ENCODE data around the gene UNCX. TPM values are rescaled to one million over a fixed set of nuclear protein-coding genes. Genes with fewer than 3 reads are reported as not detected.

Gene UNCX
- total RNA-seq, 3 donors from 2014 or later, result not detected

- intact Hi-C loops (cut with DNase I; ENCODE audit: low total_unique reads), result no loop called here
- TF ChIP-seq POLR2A (IDR thresholded peaks at IDR 0.05) (no peak), CTCF (IDR thresholded peaks at IDR 0.05) (no peak), POLR2AphosphoS5 (IDR thresholded peaks at IDR 0.05) (no peak)
- no peak overlapping the region for H3K27ac ChIP-seq
- peak overlapping the region in 1 of 3 donors; percentile 30 for H3K4me3 ChIP-seq
- H3K4me1 ChIP-seq, result no peaks in the 10 kb centered on the region
- H3K36me3 ChIP-seq, result no peaks in the 10 kb centered on the region
- peaks cover 20 to 96% of the 10 kb centered on the region in 2 donors for H3K27me3 ChIP-seq
- DNase-seq (ENCODE audit: low spot score in 2 of 2), result no peak
- H3K9me3 ChIP-seq, result no peaks in the 10 kb centered on the region
Observed at GRCh38 chr7:1224086-1224716, 8.5 kb upstream of the UNCX start.

- TF ChIP-seq POLR2A (IDR thresholded peaks at IDR 0.05), result no peak
- TF ChIP-seq POLR2AphosphoS5 (IDR thresholded peaks at IDR 0.05), result no peak
- no peak for TF ChIP-seq CTCF (IDR thresholded peaks at IDR 0.05)
- H3K36me3 ChIP-seq, result no peaks in the 10 kb centered on the region
- no peak for DNase-seq (ENCODE audit: low spot score in 2 of 2)
- intact Hi-C loops (cut with DNase I; ENCODE audit: low total_unique reads), result no loop called here
- H3K27ac ChIP-seq, result no peak overlapping the region
- no peaks in the 10 kb centered on the region for H3K4me1 ChIP-seq
- H3K27me3 ChIP-seq, result peaks cover 25 to 96% of the 10 kb centered on the region in 2 donors
- no peaks in the 10 kb centered on the region for H3K9me3 ChIP-seq
- H3K4me3 ChIP-seq, result no peak overlapping the region
Observed at GRCh38 chr7:1225030-1225429, 7.6 kb upstream of the UNCX start.

GRCh38 chr7:1225441-1226185 lies 7.1 kb upstream of the UNCX start:
- no peak for DNase-seq (ENCODE audit: low spot score in 2 of 2)
- Histone ChIP-seq H3K27ac (no peak overlapping the region), H3K4me1 (no peaks in the 10 kb centered on the region), H3K9me3 (no peaks in the 10 kb centered on the region), H3K27me3 (peaks cover 30 to 95% of the 10 kb centered on the region in 2 donors), H3K36me3 (no peaks in the 10 kb centered on the region), H3K4me3 (no peak overlapping the region)
- TF ChIP-seq POLR2AphosphoS5 (IDR thresholded peaks at IDR 0.05), result no peak
- TF ChIP-seq POLR2A (IDR thresholded peaks at IDR 0.05), result no peak
- TF ChIP-seq CTCF (IDR thresholded peaks at IDR 0.05), result peak; percentile 13 to 58 (median 26)
- intact Hi-C loops (cut with DNase I; ENCODE audit: low total_unique reads), result no loop called here

GRCh38 chr7:1226186-1226901 lies 6.3 kb upstream of the UNCX start:
- H3K36me3 ChIP-seq, result no peaks in the 10 kb centered on the region
- no peak for DNase-seq (ENCODE audit: low spot score in 2 of 2)
- H3K9me3 ChIP-seq, result no peaks in the 10 kb centered on the region
- peaks cover 33 to 95% of the 10 kb centered on the region in 2 donors for H3K27me3 ChIP-seq
- no peak overlapping the region for H3K4me3 ChIP-seq
- H3K27ac ChIP-seq, result no peak overlapping the region
- H3K4me1 ChIP-seq, result no peaks in the 10 kb centered on the region
- no peak for TF ChIP-seq CTCF (IDR thresholded peaks at IDR 0.05)
- TF ChIP-seq POLR2A (IDR thresholded peaks at IDR 0.05), result no peak
- no peak for TF ChIP-seq POLR2AphosphoS5 (IDR thresholded peaks at IDR 0.05)
- intact Hi-C loops (cut with DNase I; ENCODE audit: low total_unique reads), result no loop called here

Data from breast epithelium (tissue), 4 donors.